Measurements from ENCODE around the gene SH3GLB1. TPM values are rescaled to one million over a fixed set of nuclear protein-coding genes. Genes with fewer than 3 reads are reported as not detected.

SH3GLB1 gene
- total RNA-seq, 1 experiment from 2014 or later = 45.9 TPM

- Histone ChIP-seq H3K27ac (ENCODE audit: low read depth, low read length, poor library complexity, severe bottlenecking) (no peak overlapping the region), H3K27me3 (replicated peaks; ENCODE audit: insufficient read depth, low read depth, low read length, poor library complexity) (no peaks in the 10 kb centered on the region), H3K36me3 (ENCODE audit: insufficient read depth, low read length, poor library complexity, severe bottlenecking) (peaks cover 35% of the 10 kb centered on the region), H3K4me1 (ENCODE audit: insufficient read depth, low read length, poor library complexity, severe bottlenecking) (no peaks in the 10 kb centered on the region), H3K4me3 (ENCODE audit: low read depth, low read length, poor library complexity, severe bottlenecking) (no peak overlapping the region), H3K9me3 (ENCODE audit: low read depth, low read length, poor library complexity, severe bottlenecking) (no peaks in the 10 kb centered on the region)
- intact Hi-C loops (cut with micrococcal nuclease; ENCODE audit: unreplicated experiment) = loop anchor here (5.0 to 10.0 kb wide), 4 partner anchors 38 to 358 kb away; partner anchors contain the start of gene SH3GLB1
- BruUV-seq (replicated peaks) = no TSS peak
- no peak for DNase-seq (ENCODE audit: low spot score)
- ChIA-PET POLR2A (ENCODE audit: low non-redundant PET) (no interaction called here), CTCF (interaction anchor here (0.5 to 1.3 kb wide), 2 partner anchors 36 to 132 kb away, joined by 4 to 5 read pairs; partner anchors contain the start of gene SH3GLB1)
- TF ChIP-seq CTCF (conservative IDR thresholded peaks at IDR 0.05; ENCODE audit: low read depth, low read length) (no peak), EZH2 (IDR thresholded peaks at IDR 0.05; ENCODE audit: borderline replicate concordance, low read depth, low read length, poor library complexity, severe bottlenecking) (no peak)
Observed at GRCh38 chr1:86739648-86740509, 35.5 kb downstream of the SH3GLB1 start.

- Histone ChIP-seq H3K9me3 (ENCODE audit: low read depth, low read length, poor library complexity, severe bottlenecking) (no peaks in the 10 kb centered on the region), H3K36me3 (ENCODE audit: insufficient read depth, low read length, poor library complexity, severe bottlenecking) (peaks cover 17% of the 10 kb centered on the region), H3K4me3 (ENCODE audit: low read depth, low read length, poor library complexity, severe bottlenecking) (no peak overlapping the region), H3K27ac (ENCODE audit: low read depth, low read length, poor library complexity, severe bottlenecking) (no peak overlapping the region), H3K27me3 (replicated peaks; ENCODE audit: insufficient read depth, low read depth, low read length, poor library complexity) (no peaks in the 10 kb centered on the region), H3K4me1 (ENCODE audit: insufficient read depth, low read length, poor library complexity, severe bottlenecking) (no peaks in the 10 kb centered on the region)
- CTCF ChIA-PET = interaction anchor here (0.6 to 1.3 kb wide), 3 partner anchors 36 to 39 kb away, joined by 3 to 6 read pairs (median 5); partner anchors contain the start of gene SH3GLB1
- DNase-seq (ENCODE audit: low spot score) = peak; percentile 51
- POLR2A ChIA-PET (ENCODE audit: low non-redundant PET) = no interaction called here
- BruUV-seq (replicated peaks) = no TSS peak
- intact Hi-C loops (cut with micrococcal nuclease; ENCODE audit: unreplicated experiment) = loop anchor here (5.0 to 10.0 kb wide), 4 partner anchors 40 to 360 kb away; partner anchors contain the start of gene SH3GLB1
- TF ChIP-seq EZH2 (IDR thresholded peaks at IDR 0.05; ENCODE audit: borderline replicate concordance, low read depth, low read length, poor library complexity, severe bottlenecking) (no peak), CTCF (conservative IDR thresholded peaks at IDR 0.05; ENCODE audit: low read depth, low read length) (peak; percentile 87)
Observed at GRCh38 chr1:86741947-86742572, 37.7 kb downstream of the SH3GLB1 start.

GRCh38 chr1:86747304-86747703 lies 42.9 kb downstream of the SH3GLB1 start:
- no TSS peak for BruUV-seq (replicated peaks)
- H3K4me3 ChIP-seq (ENCODE audit: low read depth, low read length, poor library complexity, severe bottlenecking) = no peak overlapping the region
- intact Hi-C loops (cut with micrococcal nuclease; ENCODE audit: unreplicated experiment) = loop anchor here (10.0 kb wide), 2 partner anchors 243 to 273 kb away; no protein-coding TSS in a partner anchor

More at GRCh38 chr1:86747304-86747703, 42.9 kb downstream of the SH3GLB1 start:
- TF ChIP-seq CTCF (conservative IDR thresholded peaks at IDR 0.05; ENCODE audit: low read depth, low read length) (no peak), EZH2 (IDR thresholded peaks at IDR 0.05; ENCODE audit: borderline replicate concordance, low read depth, low read length, poor library complexity, severe bottlenecking) (no peak)
- Histone ChIP-seq H3K27me3 (replicated peaks; ENCODE audit: insufficient read depth, low read depth, low read length, poor library complexity) (no peaks in the 10 kb centered on the region), H3K27ac (ENCODE audit: low read depth, low read length, poor library complexity, severe bottlenecking) (no peak overlapping the region), H3K9me3 (ENCODE audit: low read depth, low read length, poor library complexity, severe bottlenecking) (no peaks in the 10 kb centered on the region), H3K4me1 (ENCODE audit: insufficient read depth, low read length, poor library complexity, severe bottlenecking) (no peaks in the 10 kb centered on the region), H3K36me3 (ENCODE audit: insufficient read depth, low read length, poor library complexity, severe bottlenecking) (peaks cover 14% of the 10 kb centered on the region)
- CTCF ChIA-PET = no interaction called here
- POLR2A ChIA-PET (ENCODE audit: low non-redundant PET) = no interaction called here
- DNase-seq (ENCODE audit: low spot score) = no peak
